T1000 (cell line): Measurements from ENCODE around the gene SEMA3E.
"Not testable (repeated sequence)": the region's sequence is repeated elsewhere in the genome, so short reads cannot be mapped to it uniquely, and the experiment has no call there.

Experiments
- DNase-seq: peaks from one replicate; lab custom pipeline; 2025; ENCODE audit warnings: mixed read lengths; lab: John Stamatoyannopoulos, UW

SEMA3E gene

GRCh38 chr7:83559887-83560286 lies 89.1 kb downstream of the SEMA3E start:
- DNase-seq, result no peak

GRCh38 chr7:83552556-83552955 lies 96.4 kb downstream of the SEMA3E start:
- DNase-seq, result not testable (repeated sequence)

- no peak for DNase-seq
These were observed 98.8 kb downstream of the SEMA3E start for GRCh38 chr7:83550100-83550499.

GRCh38 chr7:83548250-83548649 lies 100.7 kb downstream of the SEMA3E start:
- no peak for DNase-seq

GRCh38 chr7:83547526-83547925 lies 101.4 kb downstream of the SEMA3E start:
- no peak for DNase-seq

- DNase-seq, result no peak
These were observed 102.4 kb downstream of the SEMA3E start for GRCh38 chr7:83546586-83546985.

- DNase-seq, result no peak
These were observed 107.6 kb downstream of the SEMA3E start for GRCh38 chr7:83541187-83541960.

GRCh38 chr7:83534488-83534887 lies 114.5 kb downstream of the SEMA3E start:
- no peak for DNase-seq

- DNase-seq, result no peak
These were observed 116.7 kb downstream of the SEMA3E start for GRCh38 chr7:83532219-83532618.

GRCh38 chr7:83531766-83532165 lies 117.2 kb downstream of the SEMA3E start:
- no peak for DNase-seq

GRCh38 chr7:83528925-83529423 lies 120.0 kb downstream of the SEMA3E start:
- no peak for DNase-seq

GRCh38 chr7:83524277-83525075 lies 124.5 kb downstream of the SEMA3E start:
- DNase-seq, result no peak

GRCh38 chr7:83520726-83521125 lies 128.2 kb downstream of the SEMA3E start:
- no peak for DNase-seq

- DNase-seq, result no peak
These were observed 129.7 kb downstream of the SEMA3E start for GRCh38 chr7:83519240-83519639.

GRCh38 chr7:83517035-83517700 lies 131.8 kb downstream of the SEMA3E start:
- DNase-seq, result no peak

- no peak for DNase-seq
These were observed 134.0 kb downstream of the SEMA3E start for GRCh38 chr7:83514977-83515376.

- no peak for DNase-seq
These were observed 139.5 kb downstream of the SEMA3E start for GRCh38 chr7:83509255-83510021.

GRCh38 chr7:83504330-83504729 lies 144.6 kb downstream of the SEMA3E start:
- no peak for DNase-seq

- DNase-seq, result no peak
These were observed 146.3 kb downstream of the SEMA3E start for GRCh38 chr7:83502636-83503035.

GRCh38 chr7:83494683-83495082 lies 154.3 kb downstream of the SEMA3E start:
- DNase-seq, result no peak

GRCh38 chr7:83492802-83493201 lies 156.1 kb downstream of the SEMA3E start:
- DNase-seq, result no peak

GRCh38 chr7:83487801-83488200 lies 161.1 kb downstream of the SEMA3E start:
- DNase-seq, result no peak
